K562 (cell line): Measurements from ENCODE around the gene CNPPD1. TPM values are rescaled to one million over a fixed set of nuclear protein-coding genes. Genes with fewer than 3 reads are reported as not detected.

ENCODE experiments used
- ATF2 ChIP-seq: sonication (generic); formaldehyde crosslinking; IDR thresholded peaks from 2 replicates; pipeline ENCODE4 v1.8.1; 2022; ENCODE audit warnings: missing genetic modification reagents
- ATF6 ChIP-seq: sonication (generic); formaldehyde crosslinking; IDR thresholded peaks from 2 replicates; pipeline ENCODE4 v1.4.0; 2020; ENCODE audit warnings: mild to moderate bottlenecking, missing genetic modification reagents
- ATF7 ChIP-seq: fragments of 450-650 bp; IDR thresholded peaks from 2 replicates; pipeline ENCODE4 v1.7.1; 2014; ENCODE audit warnings: mild to moderate bottlenecking, moderate library complexity
- BRD9 ChIP-seq: fragments of 450-650 bp; IDR thresholded peaks from 2 replicates; pipeline ENCODE4 v1.6.1; 2018; ENCODE audit warnings: low read depth; ENCODE audit not compliant: partially characterized antibody
- CBX3 ChIP-seq, 2 experiments: IDR thresholded peaks; 1 replicate in 1 of 2; 2 replicates in 1 of 2; pipeline ENCODE4 v1.6.1; 2012; ENCODE audit warnings: inconsistent platforms in 2 of 2, low read length in 2 of 2, borderline replicate concordance in 1 of 2, control low read depth in 1 of 2
- DMBX1 ChIP-seq: fragments of 250-450 bp; sonication (Bioruptor Pico); IDR thresholded peaks from 2 replicates; pipeline ENCODE4 v1.8.0; 2022; ENCODE audit warnings: inconsistent platforms, mild to moderate bottlenecking, moderate library complexity, borderline replicate concordance
- HNRNPLL ChIP-seq: fragments of 200-400 bp; formaldehyde crosslinking; IDR thresholded peaks from 2 replicates; pipeline ENCODE4 v1.6.1; 2017; ENCODE audit warnings: low read length, low read depth, mild to moderate bottlenecking; ENCODE audit not compliant: poor library complexity, severe bottlenecking
- HSF4 ChIP-seq: fragments of 250-450 bp; sonication (Bioruptor Pico); IDR thresholded peaks from 2 replicates; pipeline ENCODE4 v2.1.2; 2022; ENCODE audit warnings: mild to moderate bottlenecking, moderate library complexity, borderline replicate concordance
- MAFF ChIP-seq: IDR thresholded peaks from 2 replicates; pipeline ENCODE4 v1.6.1; 2012; ENCODE audit warnings: low read length, improper control_type of control experiment
- NFXL1 ChIP-seq: fragments of 450-650 bp; formaldehyde crosslinking; IDR thresholded peaks from 2 replicates; pipeline ENCODE4 v1.4.0; 2021; ENCODE audit warnings: mild to moderate bottlenecking
- NR2C2 ChIP-seq, 2 experiments: fragments of 200-800 bp in 1 of 2; sonication (Bioruptor generic) in 1 of 2; sonication (generic) in 1 of 2; formaldehyde crosslinking in 1 of 2; IDR thresholded peaks; 2 replicates each; pipeline versions ENCODE4 v1.6.1 to v1.8.0; 2016 to 2022; ENCODE audit warnings: mild to moderate bottlenecking in 1 of 2, missing compliant biosample characterization in 1 of 2, missing genetic modification characterization in 1 of 2, missing genetic modification reagents in 1 of 2
- PHF8 ChIP-seq: fragments of 200-600 bp; sonication (generic); IDR thresholded peaks from 2 replicates; pipeline ENCODE4 v1.6.1; 2012; ENCODE audit warnings: mixed run types, mild to moderate bottlenecking, inconsistent platforms, low read length, moderate library complexity, borderline replicate concordance
- PRMT5 ChIP-seq: sonication (generic); formaldehyde crosslinking; IDR thresholded peaks from 2 replicates; pipeline ENCODE4 v1.5.0; 2020; ENCODE audit warnings: missing genetic modification reagents
- RBBP5 ChIP-seq: fragments of 200-600 bp; sonication (generic); IDR thresholded peaks from 2 replicates; pipeline ENCODE4 v1.6.1; 2012; ENCODE audit warnings: borderline replicate concordance, mild to moderate bottlenecking, low read length, control low read depth, inconsistent platforms; ENCODE audit not compliant: insufficient read depth, poor library complexity, severe bottlenecking
- RBM34 ChIP-seq: fragments of 200-400 bp; formaldehyde crosslinking; IDR thresholded peaks from 2 replicates; pipeline ENCODE4 v1.6.1; 2018; ENCODE audit warnings: low read length, borderline replicate concordance; ENCODE audit not compliant: insufficient read depth
- SAFB2 ChIP-seq: fragments of 200-400 bp; formaldehyde crosslinking; IDR thresholded peaks from 2 replicates; pipeline ENCODE4 v1.6.1; 2018; ENCODE audit warnings: borderline replicate concordance, low read length, low read depth, moderate library complexity; ENCODE audit not compliant: severe bottlenecking
- ZBTB17 ChIP-seq: fragments of 450-650 bp; formaldehyde crosslinking; IDR thresholded peaks from 2 replicates; pipeline ENCODE4 v1.4.0; 2020; ENCODE audit warnings: mild to moderate bottlenecking
- ZFPM2 ChIP-seq: fragments of 250-450 bp; sonication (Bioruptor Pico); IDR thresholded peaks from 2 replicates; pipeline ENCODE4 v1.5.1; 2022; ENCODE audit warnings: mild to moderate bottlenecking
- ZNF146 ChIP-seq: IDR thresholded peaks from one replicate; pipeline ENCODE4 v1.6.1; 2018; ENCODE audit warnings: missing compliant biosample characterization; ENCODE audit not compliant: unreplicated experiment
- ZNF232 ChIP-seq: sonication (generic); formaldehyde crosslinking; IDR thresholded peaks from 2 replicates; pipeline ENCODE4 v1.8.0; 2022; ENCODE audit warnings: mild to moderate bottlenecking, missing genetic modification reagents
- ZNF239 ChIP-seq: fragments of 250-450 bp; sonication (Bioruptor Pico); IDR thresholded peaks from 2 replicates; pipeline ENCODE4 v1.4.0; 2020; ENCODE audit warnings: mild to moderate bottlenecking
- ZNF79 ChIP-seq: fragments of 250-450 bp; sonication (Bioruptor Pico); IDR thresholded peaks from 2 replicates; pipeline ENCODE4 v1.4.0; 2020; ENCODE audit warnings: low read depth, mild to moderate bottlenecking, moderate library complexity
- polyA plus RNA-seq, 8 experiments: library from polyadenylated mRNA; depleted of rRNA in 4 of 8; stranded (reverse) in 5 of 8; unstranded in 3 of 8; fragments of >200 nt; fragmentation: Nextera tagmentation in 2 of 8; fragmentation: Illumina TruSeq in 1 of 8; extraction: Ambion mirVana in 2 of 8; extraction: Trizol in 1 of 8; gene quantifications; 2 replicates each; pipeline versions ENCODE4 v1.2.1 to v1.2.3, GENCODE V29; 2011 to 2014; ENCODE audit warnings: inconsistent platforms in 1 of 8, missing spikeins in 1 of 8
- total RNA-seq, 7 experiments: library from RNA; depleted of rRNA in 6 of 7; stranded (reverse); fragments of >200 nt in 6 of 7; fragmentation: Illumina TruSeq in 2 of 7; extraction: Trizol in 2 of 7; gene quantifications; 2 replicates each; pipeline versions ENCODE4 v1.2.1 to v1.2.3, GENCODE V29; 2011 to 2021; ENCODE audit warnings: low replicate concordance in 1 of 7
- TF ChIP-seq, protein P1 (sequence below): fragments of 450-650 bp; IDR thresholded peaks from 2 replicates; pipeline ENCODE4 v1.6.1; 2017; ENCODE audit warnings: antibody characterized with exemption

CNPPD1 gene
- total and polyA plus RNA-seq, 9 of the 15 experiments (the other 6 are each of a cell fraction or from before 2014, with no cell fraction given) = 9.9 to 53.5 (median 27.0) TPM

DNA sequence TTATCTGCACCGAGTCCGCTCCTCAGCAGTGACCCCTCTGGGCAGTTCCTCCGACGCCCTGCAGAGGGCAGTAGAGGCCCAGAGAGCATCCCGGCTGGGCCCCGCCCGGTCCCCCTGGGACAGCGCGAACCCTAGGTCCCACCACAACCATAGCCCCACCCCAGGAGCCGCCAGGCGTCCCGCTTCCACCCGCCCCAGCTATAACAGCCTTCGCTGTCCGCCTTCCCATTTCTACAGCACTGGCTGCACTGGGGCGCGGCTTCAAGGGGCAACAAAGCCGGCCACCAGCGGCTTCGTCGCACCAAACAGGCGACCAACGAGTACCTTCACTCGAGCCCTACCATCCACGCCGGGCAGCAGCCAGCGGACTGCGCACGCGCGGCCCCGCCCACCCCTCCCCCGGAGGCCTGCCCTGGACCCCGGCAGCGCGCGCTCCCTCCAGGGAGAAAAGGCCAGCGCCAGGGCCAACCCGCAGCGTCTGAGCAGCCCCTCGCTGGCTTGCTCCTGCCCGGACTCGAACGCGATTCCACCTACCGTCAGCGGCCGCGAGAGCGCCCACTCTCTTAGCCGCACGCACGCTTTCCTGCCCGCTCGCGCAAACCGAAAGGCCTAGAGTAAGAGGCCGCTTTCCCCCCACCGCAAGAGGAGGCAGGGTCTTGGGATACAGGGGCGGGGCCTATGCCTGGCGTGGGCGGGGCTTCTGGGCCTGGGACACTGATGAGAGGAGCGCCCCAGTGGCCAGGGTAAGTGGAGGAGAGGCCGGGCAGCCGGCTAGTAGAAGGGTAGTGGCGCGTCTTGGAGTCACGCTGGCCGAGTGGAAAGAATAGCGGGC lies 16.3 kb downstream of the CNPPD1 start, which contains the start of gene NHEJ1 (continued):
- TF ChIP-seq NR2C2 (CRISPR knock-in tag; IDR thresholded peaks at IDR 0.05) (no peak), NR2C2 (tag; IDR thresholded peaks at IDR 0.05) (no peak), ZNF146 (CRISPR knock-in tag) (no peak), NFXL1 (CRISPR knock-in tag) (no peak), MAFF (no peak), ATF2 (CRISPR knock-in tag) (no peak), ZNF79 (no peak), ATF7 (peak; percentile 37; the same call in 1 of the 2 replicates), BRD9 (no peak), RBBP5 (no peak), RBM34 (no peak), PHF8 (peak; percentile 92), CBX3 (IDR thresholded peaks at IDR 0.05; ENCODE audit: borderline replicate concordance in 1 of 2, low read length in 2 of 2) (no peak), HSF4 (no peak), SAFB2 (no peak), ATF6 (CRISPR knock-in tag) (peak; percentile 85; the same call in 1 of the 2 replicates), ZNF232 (no peak), DMBX1 (CRISPR knock-in tag) (no peak), HNRNPLL (peak; percentile 45), ZFPM2 (no peak), ZNF239 (CRISPR knock-in tag) (no peak), PRMT5 (CRISPR knock-in tag) (no peak), ZBTB17 (CRISPR knock-in tag) (no peak)
- TF ChIP-seq, protein P1, sequence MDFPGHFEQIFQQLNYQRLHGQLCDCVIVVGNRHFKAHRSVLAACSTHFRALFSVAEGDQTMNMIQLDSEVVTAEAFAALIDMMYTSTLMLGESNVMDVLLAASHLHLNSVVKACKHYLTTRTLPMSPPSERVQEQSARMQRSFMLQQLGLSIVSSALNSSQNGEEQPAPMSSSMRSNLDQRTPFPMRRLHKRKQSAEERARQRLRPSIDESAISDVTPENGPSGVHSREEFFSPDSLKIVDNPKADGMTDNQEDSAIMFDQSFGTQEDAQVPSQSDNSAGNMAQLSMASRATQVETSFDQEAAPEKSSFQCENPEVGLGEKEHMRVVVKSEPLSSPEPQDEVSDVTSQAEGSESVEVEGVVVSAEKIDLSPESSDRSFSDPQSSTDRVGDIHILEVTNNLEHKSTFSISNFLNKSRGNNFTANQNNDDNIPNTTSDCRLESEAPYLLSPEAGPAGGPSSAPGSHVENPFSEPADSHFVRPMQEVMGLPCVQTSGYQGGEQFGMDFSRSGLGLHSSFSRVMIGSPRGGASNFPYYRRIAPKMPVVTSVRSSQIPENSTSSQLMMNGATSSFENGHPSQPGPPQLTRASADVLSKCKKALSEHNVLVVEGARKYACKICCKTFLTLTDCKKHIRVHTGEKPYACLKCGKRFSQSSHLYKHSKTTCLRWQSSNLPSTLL = no peak
